ENCODE results near the gene TRIM26.

Gene TRIM26

GRCh38 chr6:30160008-30160784 is 53.0 kb downstream of the TRIM26 start:
- Histone ChIP-seq H3K14ac (ENCODE audit: low read length) (peak overlapping the region; percentile 92), H2BK5ac (ENCODE audit: low read length) (no peak overlapping the region), H3K36me3 (replicated peaks in 1 of 2; ENCODE audit: control insufficient read depth in 2 of 2, insufficient read depth in 2 of 2, low read length in 2 of 2) (no peaks in the 10 kb centered on the region), H3K27ac (replicated peaks; ENCODE audit: low read length) (no peak overlapping the region), H4K8ac (ENCODE audit: low read depth, low read length) (no peak overlapping the region), H3K9ac (ENCODE audit: low read depth, low read length, poor library complexity) (peak overlapping the region; percentile 50), H3K18ac (ENCODE audit: low read length) (no peak overlapping the region), H2BK15ac (ENCODE audit: low read length) (no peak overlapping the region), H3K4me2 (ENCODE audit: insufficient read depth, low read length, poor library complexity, severe bottlenecking) (no peak overlapping the region), H2BK12ac (ENCODE audit: low read length) (no peak overlapping the region), H2BK120ac (ENCODE audit: low read depth, low read length) (no peak overlapping the region), H3K79me1 (ENCODE audit: low read depth, low read length) (no peaks in the 10 kb centered on the region), H3K4me1 (ENCODE audit: control insufficient read depth in 2 of 2, insufficient read depth in 1 of 2, low read depth in 1 of 2, low read length in 2 of 2) (peaks cover 0 to 1% of the 10 kb centered on the region in 2 donors), H3K23ac (ENCODE audit: low read depth, low read length, poor library complexity) (no peak overlapping the region), H3K4me3 (ENCODE audit: low read length in 2 of 2) (no peak overlapping the region), H3K27me3 (ENCODE audit: control insufficient read depth in 3 of 3, insufficient read depth in 3 of 3, low read depth in 1 of 3, low read length in 3 of 3) (peaks cover 0 to 35% (median 0%) of the 10 kb centered on the region in 3 experiments), H2AK5ac (ENCODE audit: low read depth, low read length) (no peak overlapping the region), H3K9me3 (replicated peaks in 1 of 2; ENCODE audit: control insufficient read depth in 2 of 2, insufficient read depth in 1 of 2, low read depth in 1 of 2, low read length in 2 of 2) (no peaks in the 10 kb centered on the region), H3K4ac (ENCODE audit: low read length) (no peak overlapping the region), H2AFZ (ENCODE audit: low read length) (no peak overlapping the region), H4K91ac (ENCODE audit: low read depth, low read length, poor library complexity) (no peak overlapping the region)
- no peak for DNase-seq (ENCODE audit: low spot score)
- WGBS, 2 donors (ENCODE audit: extremely low coverage in 2 of 2, insufficient read length in 2 of 2, insufficient replicate concordance in 1 of 2) = no CpG with 5 or more reads among the region's 17 CpGs

GRCh38 chr6:30158475-30159040 is 54.6 kb downstream of the TRIM26 start:
- Histone ChIP-seq H3K36me3 (replicated peaks in 1 of 2; ENCODE audit: control insufficient read depth in 2 of 2, insufficient read depth in 2 of 2, low read length in 2 of 2) (no peaks in the 10 kb centered on the region), H2AFZ (ENCODE audit: low read length) (no peak overlapping the region), H3K27ac (replicated peaks; ENCODE audit: low read length) (no peak overlapping the region), H3K4me3 (ENCODE audit: low read length in 2 of 2) (no peak overlapping the region), H4K8ac (ENCODE audit: low read depth, low read length) (no peak overlapping the region), H3K23ac (ENCODE audit: low read depth, low read length, poor library complexity) (no peak overlapping the region), H2AK5ac (ENCODE audit: low read depth, low read length) (no peak overlapping the region), H3K4me1 (ENCODE audit: control insufficient read depth in 2 of 2, insufficient read depth in 1 of 2, low read depth in 1 of 2, low read length in 2 of 2) (peaks cover 0 to 1% of the 10 kb centered on the region in 2 donors), H3K18ac (ENCODE audit: low read length) (no peak overlapping the region), H3K27me3 (ENCODE audit: control insufficient read depth in 3 of 3, insufficient read depth in 3 of 3, low read depth in 1 of 3, low read length in 3 of 3) (peaks cover 0 to 40% (median 0%) of the 10 kb centered on the region in 3 experiments), H2BK120ac (ENCODE audit: low read depth, low read length) (no peak overlapping the region), H3K14ac (ENCODE audit: low read length) (no peak overlapping the region), H3K4ac (ENCODE audit: low read length) (no peak overlapping the region), H3K9me3 (replicated peaks in 1 of 2; ENCODE audit: control insufficient read depth in 2 of 2, insufficient read depth in 1 of 2, low read depth in 1 of 2, low read length in 2 of 2) (no peaks in the 10 kb centered on the region), H3K4me2 (ENCODE audit: insufficient read depth, low read length, poor library complexity, severe bottlenecking) (no peak overlapping the region), H2BK5ac (ENCODE audit: low read length) (no peak overlapping the region), H2BK12ac (ENCODE audit: low read length) (no peak overlapping the region), H3K9ac (ENCODE audit: low read depth, low read length, poor library complexity) (no peak overlapping the region), H3K79me1 (ENCODE audit: low read depth, low read length) (no peaks in the 10 kb centered on the region), H4K91ac (ENCODE audit: low read depth, low read length, poor library complexity) (no peak overlapping the region), H2BK15ac (ENCODE audit: low read length) (no peak overlapping the region)
- DNase-seq (ENCODE audit: low spot score) = no peak
- WGBS, 2 donors (ENCODE audit: extremely low coverage in 2 of 2, insufficient read length in 2 of 2, insufficient replicate concordance in 1 of 2) = no CpG with 5 or more reads among the region's 3 CpGs

- Histone ChIP-seq H3K4me2 (ENCODE audit: insufficient read depth, low read length, poor library complexity, severe bottlenecking) (no peak overlapping the region), H3K4me1 (ENCODE audit: control insufficient read depth in 2 of 2, insufficient read depth in 1 of 2, low read depth in 1 of 2, low read length in 2 of 2) (no peaks in the 10 kb centered on the region), H3K18ac (ENCODE audit: low read length) (no peak overlapping the region), H3K9me3 (replicated peaks in 1 of 2; ENCODE audit: control insufficient read depth in 2 of 2, insufficient read depth in 1 of 2, low read depth in 1 of 2, low read length in 2 of 2) (no peaks in the 10 kb centered on the region), H2BK12ac (ENCODE audit: low read length) (no peak overlapping the region), H3K4ac (ENCODE audit: low read length) (no peak overlapping the region), H3K23ac (ENCODE audit: low read depth, low read length, poor library complexity) (no peak overlapping the region), H4K91ac (ENCODE audit: low read depth, low read length, poor library complexity) (no peak overlapping the region), H3K27me3 (ENCODE audit: control insufficient read depth in 3 of 3, insufficient read depth in 3 of 3, low read depth in 1 of 3, low read length in 3 of 3) (peaks cover 0 to 43% (median 0%) of the 10 kb centered on the region in 3 experiments), H2AK5ac (ENCODE audit: low read depth, low read length) (no peak overlapping the region), H3K36me3 (replicated peaks in 1 of 2; ENCODE audit: control insufficient read depth in 2 of 2, insufficient read depth in 2 of 2, low read length in 2 of 2) (no peaks in the 10 kb centered on the region), H3K79me1 (ENCODE audit: low read depth, low read length) (no peaks in the 10 kb centered on the region), H2AFZ (ENCODE audit: low read length) (no peak overlapping the region), H3K14ac (ENCODE audit: low read length) (no peak overlapping the region), H4K8ac (ENCODE audit: low read depth, low read length) (no peak overlapping the region), H3K9ac (ENCODE audit: low read depth, low read length, poor library complexity) (no peak overlapping the region), H2BK15ac (ENCODE audit: low read length) (no peak overlapping the region), H2BK120ac (ENCODE audit: low read depth, low read length) (no peak overlapping the region), H3K27ac (replicated peaks; ENCODE audit: low read length) (no peak overlapping the region), H3K4me3 (ENCODE audit: low read length in 2 of 2) (no peak overlapping the region), H2BK5ac (ENCODE audit: low read length) (no peak overlapping the region)
- DNase-seq (ENCODE audit: low spot score) = no peak
- no CpG with 5 or more reads among the region's 2 CpGs for WGBS, 2 donors (ENCODE audit: extremely low coverage in 2 of 2, insufficient read length in 2 of 2, insufficient replicate concordance in 1 of 2)
Measured at GRCh38 chr6:30157999-30158398, 55.2 kb downstream of the TRIM26 start.

- Histone ChIP-seq H3K4ac (ENCODE audit: low read length) (no peak overlapping the region), H2AFZ (ENCODE audit: low read length) (no peak overlapping the region), H3K27ac (replicated peaks; ENCODE audit: low read length) (no peak overlapping the region), H3K36me3 (replicated peaks in 1 of 2; ENCODE audit: control insufficient read depth in 2 of 2, insufficient read depth in 2 of 2, low read length in 2 of 2) (no peaks in the 10 kb centered on the region), H3K4me3 (ENCODE audit: low read length in 2 of 2) (no peak overlapping the region), H2BK120ac (ENCODE audit: low read depth, low read length) (no peak overlapping the region), H4K8ac (ENCODE audit: low read depth, low read length) (no peak overlapping the region), H3K79me1 (ENCODE audit: low read depth, low read length) (no peaks in the 10 kb centered on the region), H3K9ac (ENCODE audit: low read depth, low read length, poor library complexity) (no peak overlapping the region), H3K27me3 (ENCODE audit: control insufficient read depth in 3 of 3, insufficient read depth in 3 of 3, low read depth in 1 of 3, low read length in 3 of 3) (peaks cover 0 to 47% (median 0%) of the 10 kb centered on the region in 3 experiments), H3K9me3 (replicated peaks in 1 of 2; ENCODE audit: control insufficient read depth in 2 of 2, insufficient read depth in 1 of 2, low read depth in 1 of 2, low read length in 2 of 2) (no peaks in the 10 kb centered on the region), H2BK12ac (ENCODE audit: low read length) (no peak overlapping the region), H2BK15ac (ENCODE audit: low read length) (no peak overlapping the region), H2BK5ac (ENCODE audit: low read length) (no peak overlapping the region), H3K4me1 (ENCODE audit: control insufficient read depth in 2 of 2, insufficient read depth in 1 of 2, low read depth in 1 of 2, low read length in 2 of 2) (no peaks in the 10 kb centered on the region), H3K4me2 (ENCODE audit: insufficient read depth, low read length, poor library complexity, severe bottlenecking) (no peak overlapping the region), H2AK5ac (ENCODE audit: low read depth, low read length) (no peak overlapping the region), H3K14ac (ENCODE audit: low read length) (no peak overlapping the region), H4K91ac (ENCODE audit: low read depth, low read length, poor library complexity) (no peak overlapping the region), H3K23ac (ENCODE audit: low read depth, low read length, poor library complexity) (no peak overlapping the region), H3K18ac (ENCODE audit: low read length) (no peak overlapping the region)
- no peak for DNase-seq (ENCODE audit: low spot score)
Measured at GRCh38 chr6:30157581-30157980, 55.6 kb downstream of the TRIM26 start.
